Neural cell (in vitro differentiated cells): ENCODE results near the gene PPP1R9B. TPM values are rescaled to one million over a fixed set of nuclear protein-coding genes. Genes with fewer than 3 reads are reported as not detected.

Experiments used
- H2AFZ ChIP-seq: fragments of 200-600, 300-800 bp; sonication (generic), shearing (Covaris generic); 2 replicates; pipeline ENCODE4 v1.6.0; 2014; ENCODE audit warnings: low read depth, mild to moderate bottlenecking, antibody characterized with exemption, low read length, moderate library complexity
- H3F3A ChIP-seq: fragments of 200-600 bp; shearing (Covaris generic); 2 replicates; pipeline ENCODE4 v1.6.1; 2016; ENCODE audit warnings: mild to moderate bottlenecking, moderate library complexity, mixed read lengths, antibody characterized with exemption, low read length; ENCODE audit not compliant: insufficient read depth, poor library complexity, severe bottlenecking
- H3K27ac ChIP-seq: fragments of 200-600, 300-800 bp; sonication (generic), shearing (Covaris generic); 2 replicates; pipeline ENCODE4 v1.5.1; 2014; ENCODE audit warnings: mild to moderate bottlenecking, low read length, moderate library complexity
- H3K27me3 ChIP-seq: fragments of 300-800, 200-600 bp; sonication (generic), shearing (Covaris generic); 2 replicates; pipeline ENCODE4 v1.6.0; 2014; ENCODE audit warnings: mild to moderate bottlenecking, low read depth, low read length, moderate library complexity; ENCODE audit not compliant: insufficient read depth
- H3K36me3 ChIP-seq: fragments of 300-800, 200-600 bp; sonication (generic), shearing (Covaris generic); 2 replicates; pipeline ENCODE4 v1.5.1; 2014; ENCODE audit warnings: mild to moderate bottlenecking, antibody characterized with exemption, low read length, moderate library complexity; ENCODE audit not compliant: insufficient read depth
- H3K4me2 ChIP-seq: fragments of 300-800, 200-600 bp; sonication (generic), shearing (Covaris generic); 2 replicates; pipeline ENCODE4 v1.6.0; 2014; ENCODE audit warnings: mild to moderate bottlenecking, low read length
- H3K4me3 ChIP-seq: fragments of 300-800, 200-600 bp; sonication (generic), shearing (Covaris generic); 2 replicates; pipeline ENCODE4 v1.5.1; 2014; ENCODE audit warnings: mild to moderate bottlenecking, low read length, moderate library complexity
- H3K79me2 ChIP-seq: fragments of 200-600 bp; shearing (Covaris generic); replicated peaks from 2 replicates; pipeline ENCODE4 v1.6.0; 2014; ENCODE audit warnings: mild to moderate bottlenecking, low read length, moderate library complexity; ENCODE audit not compliant: insufficient read depth
- H3K9ac ChIP-seq: fragments of 300-800, 200-600 bp; sonication (generic), shearing (Covaris generic); 2 replicates; pipeline ENCODE4 v1.6.1; 2016; ENCODE audit warnings: mild to moderate bottlenecking, low read length, mixed read lengths
- H3K9me2 ChIP-seq: fragments of 200-600 bp; shearing (Covaris generic); 2 replicates; pipeline ENCODE4 v1.6.1; 2016; ENCODE audit warnings: mild to moderate bottlenecking, low read length, mixed read lengths; ENCODE audit not compliant: insufficient read depth
- H3K9me3 ChIP-seq: fragments of 200-600, 300-800 bp; sonication (generic), shearing (Covaris generic); 2 replicates; pipeline ENCODE4 v1.6.1; 2016; ENCODE audit warnings: mild to moderate bottlenecking, mixed run types, low read length, moderate library complexity, mixed read lengths
- H4K20me1 ChIP-seq: fragments of 200-600 bp; shearing (Covaris generic); 2 replicates; pipeline ENCODE4 v1.6.1; 2016; ENCODE audit warnings: mild to moderate bottlenecking, mixed run types; ENCODE audit not compliant: insufficient read depth
- EP300 ChIP-seq: fragments of 450-650 bp; conservative IDR thresholded peaks from 2 replicates; pipeline ENCODE4 v1.6.1; 2014; ENCODE audit warnings: antibody characterized with exemption, mild to moderate bottlenecking, moderate library complexity; ENCODE audit not compliant: poor library complexity, severe bottlenecking
- EZH2 ChIP-seq: fragments of 200-600, 300-800 bp; shearing (Covaris generic), sonication (generic); IDR thresholded peaks from 2 replicates; pipeline ENCODE4 v1.6.1; 2014; ENCODE audit warnings: antibody characterized with exemption, low read length, borderline replicate concordance, mild to moderate bottlenecking; ENCODE audit not compliant: insufficient read depth, poor library complexity, severe bottlenecking
- MXI1 ChIP-seq: fragments of 450-650 bp; conservative IDR thresholded peaks from 2 replicates; pipeline ENCODE4 v1.6.1; 2014; ENCODE audit warnings: antibody characterized with exemption, mild to moderate bottlenecking; ENCODE audit not compliant: poor library complexity, severe bottlenecking
- POLR2AphosphoS5 ChIP-seq: IDR thresholded peaks from 2 replicates; pipeline ENCODE4 v1.6.1; 2012
- RAD21 ChIP-seq: fragments of 450-650 bp; conservative IDR thresholded peaks from 2 replicates; pipeline ENCODE4 v1.6.1; 2014; ENCODE audit warnings: antibody characterized with exemption, mild to moderate bottlenecking, moderate library complexity
- SMC3 ChIP-seq: fragments of 450-650 bp; conservative IDR thresholded peaks from 2 replicates; pipeline ENCODE4 v1.6.1; 2014; ENCODE audit warnings: antibody characterized with exemption, mild to moderate bottlenecking, moderate library complexity; ENCODE audit not compliant: poor library complexity
- TAF1 ChIP-seq: IDR thresholded peaks from 2 replicates; pipeline ENCODE4 v1.6.1; 2012; ENCODE audit warnings: low read depth
- polyA plus RNA-seq: library from polyadenylated mRNA; depleted of rRNA; stranded (reverse); fragments of >200 nt; gene quantifications from 2 replicates; pipeline ENCODE4 v1.2.3, GENCODE V29; 2014
- TF ChIP-seq, protein P1 (sequence below): fragments of 450-650 bp; IDR thresholded peaks from 2 replicates; pipeline ENCODE4 v1.5.1; 2014; ENCODE audit warnings: antibody characterized with exemption, mild to moderate bottlenecking, moderate library complexity; ENCODE audit not compliant: poor library complexity, severe bottlenecking
- TF ChIP-seq, protein P2 (sequence below): IDR thresholded peaks from 2 replicates; pipeline ENCODE4 v1.6.1; 2012; ENCODE audit warnings: borderline replicate concordance

The PPP1R9B gene
- polyA plus RNA-seq, 1 donor from 2014 or later = 29.2 TPM

DNA sequence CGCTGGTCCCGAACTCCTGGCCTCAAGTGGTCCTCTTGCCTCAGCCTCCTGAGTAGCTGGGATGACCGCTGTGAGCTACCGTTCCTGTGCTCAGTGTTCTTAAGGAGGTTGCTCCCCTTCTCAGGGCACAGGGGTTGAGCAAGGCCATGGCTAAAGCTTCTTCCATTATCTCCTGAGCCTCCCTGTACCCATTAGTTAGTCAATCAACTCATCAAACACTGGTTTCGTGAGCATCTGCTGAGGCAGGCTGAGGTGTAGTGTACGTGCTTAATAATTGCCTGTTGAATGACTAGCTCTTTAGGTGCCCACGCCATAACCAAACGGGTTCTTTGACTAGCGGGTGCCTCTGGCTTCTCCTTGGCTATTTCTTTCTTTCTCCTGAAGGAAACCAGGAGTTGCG lies 27.0 kb upstream of the PPP1R9B start:
- Histone ChIP-seq H3K9me2 (no peaks in the 10 kb centered on the region), H3K9ac (no peak overlapping the region), H3K27me3 (no peaks in the 10 kb centered on the region), H3K9me3 (no peaks in the 10 kb centered on the region), H3K4me3 (no peak overlapping the region), H3K79me2 (no peaks in the 10 kb centered on the region), H4K20me1 (no peaks in the 10 kb centered on the region), H3K36me3 (no peaks in the 10 kb centered on the region), H3F3A (no peaks in the 10 kb centered on the region), H3K27ac (no peak overlapping the region), H3K4me2 (no peak overlapping the region), H2AFZ (no peak overlapping the region)
- TF ChIP-seq, protein P1, sequence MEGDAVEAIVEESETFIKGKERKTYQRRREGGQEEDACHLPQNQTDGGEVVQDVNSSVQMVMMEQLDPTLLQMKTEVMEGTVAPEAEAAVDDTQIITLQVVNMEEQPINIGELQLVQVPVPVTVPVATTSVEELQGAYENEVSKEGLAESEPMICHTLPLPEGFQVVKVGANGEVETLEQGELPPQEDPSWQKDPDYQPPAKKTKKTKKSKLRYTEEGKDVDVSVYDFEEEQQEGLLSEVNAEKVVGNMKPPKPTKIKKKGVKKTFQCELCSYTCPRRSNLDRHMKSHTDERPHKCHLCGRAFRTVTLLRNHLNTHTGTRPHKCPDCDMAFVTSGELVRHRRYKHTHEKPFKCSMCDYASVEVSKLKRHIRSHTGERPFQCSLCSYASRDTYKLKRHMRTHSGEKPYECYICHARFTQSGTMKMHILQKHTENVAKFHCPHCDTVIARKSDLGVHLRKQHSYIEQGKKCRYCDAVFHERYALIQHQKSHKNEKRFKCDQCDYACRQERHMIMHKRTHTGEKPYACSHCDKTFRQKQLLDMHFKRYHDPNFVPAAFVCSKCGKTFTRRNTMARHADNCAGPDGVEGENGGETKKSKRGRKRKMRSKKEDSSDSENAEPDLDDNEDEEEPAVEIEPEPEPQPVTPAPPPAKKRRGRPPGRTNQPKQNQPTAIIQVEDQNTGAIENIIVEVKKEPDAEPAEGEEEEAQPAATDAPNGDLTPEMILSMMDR = no peak
- TF ChIP-seq EP300 = no peak
- TF ChIP-seq POLR2AphosphoS5 = no peak
- no peak for TF ChIP-seq SMC3

DNA sequence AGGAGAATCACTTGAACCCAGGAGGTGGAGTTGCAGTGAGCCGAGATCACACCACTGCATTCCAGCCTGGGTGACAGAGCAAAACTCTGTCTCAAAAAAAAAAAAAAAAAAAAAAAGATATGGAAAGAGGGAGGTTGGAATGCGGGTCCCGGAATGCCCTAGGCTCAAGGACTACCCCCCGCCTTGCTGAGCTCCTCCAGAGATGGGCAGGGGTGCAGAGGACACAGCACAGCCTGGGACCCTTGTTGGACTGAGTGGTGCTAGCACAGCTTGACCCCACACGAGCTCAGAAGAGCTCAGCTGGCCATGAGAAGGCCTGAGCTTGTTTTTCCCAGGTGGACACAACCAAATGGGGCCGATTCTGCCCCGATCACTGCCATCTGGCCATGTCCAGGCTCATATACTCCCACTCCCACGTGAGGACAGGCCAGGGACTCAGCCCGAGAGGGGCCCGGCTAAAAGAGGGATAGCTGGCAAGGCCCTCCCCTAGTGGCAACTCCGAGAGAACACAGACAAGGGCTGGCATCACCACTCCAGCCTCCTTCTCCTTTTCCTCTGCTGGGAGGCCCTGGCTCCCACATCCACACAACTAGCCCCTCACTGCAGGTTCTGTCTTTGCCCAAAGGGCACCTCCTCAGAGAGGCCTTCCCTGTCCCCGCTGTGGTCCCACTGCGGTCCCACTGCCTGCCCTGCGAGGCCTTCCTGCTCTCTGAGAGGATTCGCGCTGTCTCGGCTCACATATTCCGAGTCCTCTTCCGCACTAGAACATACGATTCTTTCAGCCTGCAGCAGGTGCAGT lies 26.3 kb upstream of the PPP1R9B start:
- no peak overlapping the region for H2AFZ ChIP-seq
- no peaks in the 10 kb centered on the region for H3K9me3 ChIP-seq
- TF ChIP-seq, protein P2, sequence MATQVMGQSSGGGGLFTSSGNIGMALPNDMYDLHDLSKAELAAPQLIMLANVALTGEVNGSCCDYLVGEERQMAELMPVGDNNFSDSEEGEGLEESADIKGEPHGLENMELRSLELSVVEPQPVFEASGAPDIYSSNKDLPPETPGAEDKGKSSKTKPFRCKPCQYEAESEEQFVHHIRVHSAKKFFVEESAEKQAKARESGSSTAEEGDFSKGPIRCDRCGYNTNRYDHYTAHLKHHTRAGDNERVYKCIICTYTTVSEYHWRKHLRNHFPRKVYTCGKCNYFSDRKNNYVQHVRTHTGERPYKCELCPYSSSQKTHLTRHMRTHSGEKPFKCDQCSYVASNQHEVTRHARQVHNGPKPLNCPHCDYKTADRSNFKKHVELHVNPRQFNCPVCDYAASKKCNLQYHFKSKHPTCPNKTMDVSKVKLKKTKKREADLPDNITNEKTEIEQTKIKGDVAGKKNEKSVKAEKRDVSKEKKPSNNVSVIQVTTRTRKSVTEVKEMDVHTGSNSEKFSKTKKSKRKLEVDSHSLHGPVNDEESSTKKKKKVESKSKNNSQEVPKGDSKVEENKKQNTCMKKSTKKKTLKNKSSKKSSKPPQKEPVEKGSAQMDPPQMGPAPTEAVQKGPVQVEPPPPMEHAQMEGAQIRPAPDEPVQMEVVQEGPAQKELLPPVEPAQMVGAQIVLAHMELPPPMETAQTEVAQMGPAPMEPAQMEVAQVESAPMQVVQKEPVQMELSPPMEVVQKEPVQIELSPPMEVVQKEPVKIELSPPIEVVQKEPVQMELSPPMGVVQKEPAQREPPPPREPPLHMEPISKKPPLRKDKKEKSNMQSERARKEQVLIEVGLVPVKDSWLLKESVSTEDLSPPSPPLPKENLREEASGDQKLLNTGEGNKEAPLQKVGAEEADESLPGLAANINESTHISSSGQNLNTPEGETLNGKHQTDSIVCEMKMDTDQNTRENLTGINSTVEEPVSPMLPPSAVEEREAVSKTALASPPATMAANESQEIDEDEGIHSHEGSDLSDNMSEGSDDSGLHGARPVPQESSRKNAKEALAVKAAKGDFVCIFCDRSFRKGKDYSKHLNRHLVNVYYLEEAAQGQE = no peak
- TF ChIP-seq POLR2AphosphoS5 (no peak), EZH2 (no peak), MXI1 (no peak), RAD21 (no peak), EP300 (no peak), TAF1 (no peak), SMC3 (no peak)
- TF ChIP-seq, protein P1 = no peak
- no peaks in the 10 kb centered on the region for H3K9me2 ChIP-seq
- no peak overlapping the region for H3K27ac ChIP-seq
- no peaks in the 10 kb centered on the region for H3K36me3 ChIP-seq
- H3K4me2 ChIP-seq = no peak overlapping the region
- H3F3A ChIP-seq = no peaks in the 10 kb centered on the region
- no peaks in the 10 kb centered on the region for H3K79me2 ChIP-seq
- no peak overlapping the region for H3K9ac ChIP-seq
- H4K20me1 ChIP-seq = no peaks in the 10 kb centered on the region
- no peak overlapping the region for H3K4me3 ChIP-seq
- no peaks in the 10 kb centered on the region for H3K27me3 ChIP-seq
